Muscle of leg (tissue), 11 donors: ENCODE measurements around the gene FAM163A. TPM values are rescaled to one million over a fixed set of nuclear protein-coding genes. Genes with fewer than 3 reads are reported as not detected.

Source experiments
- DNase-seq: peaks from one replicate; pipeline ENCODE4 v3.0.0; 2013
- H3K27ac ChIP-seq: one replicate; pipeline ENCODE4 v1.5.1; 2013; ENCODE audit warnings: mild to moderate bottlenecking, low read length, control low read depth
- H3K27me3 ChIP-seq: one replicate; pipeline ENCODE4 v1.6.1; 2013; ENCODE audit warnings: low read length; ENCODE audit not compliant: control insufficient read depth, insufficient read depth
- H3K36me3 ChIP-seq: one replicate; pipeline ENCODE4 v1.6.1; 2013; ENCODE audit warnings: low read length; ENCODE audit not compliant: control insufficient read depth, insufficient read depth
- H3K4me1 ChIP-seq: one replicate; pipeline ENCODE4 v1.6.1; 2013; ENCODE audit warnings: low read length; ENCODE audit not compliant: control insufficient read depth, insufficient read depth
- H3K4me3 ChIP-seq: one replicate; pipeline ENCODE4 v1.5.1; 2013; ENCODE audit warnings: low read length, control low read depth
- H3K9me3 ChIP-seq: replicated peaks from 2 replicates; pipeline ENCODE4 v1.6.1; 2013; ENCODE audit warnings: low read depth, low read length; ENCODE audit not compliant: control insufficient read depth
- WGBS: methylation state at CpG from one replicate; pipeline ENCODE4 v1.1.5; 2013; ENCODE audit warnings: missing lambda C conversion rate; ENCODE audit not compliant: insufficient coverage; 5-methylcytosine and 5-hydroxymethylcytosine counted together
- polyA plus RNA-seq, 8 donors: library from polyadenylated mRNA; unstranded; fragments of 120-200 nt; gene quantifications; one replicate each; pipeline versions ENCODE4 v1.2.1 to v1.2.3, GENCODE V29; 2013; ENCODE audit warnings: inconsistent platforms in 1 of 8, low replicate concordance in 1 of 8; ENCODE audit not compliant: insufficient read length in 8 of 8, insufficient read depth in 1 of 8
- total RNA-seq: library from RNA; stranded (reverse); fragments of 120-200 nt; gene quantifications from one replicate; pipeline ENCODE4 v1.2.4, GENCODE V29; 2013

FAM163A gene
- total and polyA plus RNA-seq, 9 donors: 0.27 to 1.00 (median 0.72) TPM

GRCh38 chr1:179813626-179814545 is 70.8 kb downstream of the FAM163A start:
- Histone ChIP-seq H3K36me3 (no peaks in the 10 kb centered on the region), H3K4me1 (peaks cover 68% of the 10 kb centered on the region), H3K4me3 (peak overlapping the region; percentile 22), H3K27me3 (peaks cover 17% of the 10 kb centered on the region), H3K9me3 (no peaks in the 10 kb centered on the region), H3K27ac (peak overlapping the region; percentile 48)
- WGBS: 65% methylated on average over 11 of the region's 28 CpGs
- DNase-seq: no peak

DNA sequence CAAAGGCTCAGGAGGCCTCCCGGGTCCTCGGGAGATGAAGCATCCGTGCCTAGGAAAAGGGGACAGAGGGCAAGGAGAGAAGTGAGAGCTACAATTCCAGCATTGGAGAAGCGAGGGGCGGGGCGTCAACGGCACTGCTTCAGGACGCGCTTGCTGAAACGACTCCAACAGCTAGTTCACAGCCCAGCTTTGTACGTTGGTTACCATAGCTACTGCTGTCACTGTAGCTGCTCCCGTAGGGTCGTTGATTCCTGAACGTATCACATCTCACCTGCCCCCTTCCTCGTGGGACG is 71.4 kb downstream of the FAM163A start:
- WGBS: under 1% methylated on average over 14 of the region's 16 CpGs
- DNase-seq: no peak
- peak overlapping the region; percentile 48 for H3K27ac ChIP-seq

DNA sequence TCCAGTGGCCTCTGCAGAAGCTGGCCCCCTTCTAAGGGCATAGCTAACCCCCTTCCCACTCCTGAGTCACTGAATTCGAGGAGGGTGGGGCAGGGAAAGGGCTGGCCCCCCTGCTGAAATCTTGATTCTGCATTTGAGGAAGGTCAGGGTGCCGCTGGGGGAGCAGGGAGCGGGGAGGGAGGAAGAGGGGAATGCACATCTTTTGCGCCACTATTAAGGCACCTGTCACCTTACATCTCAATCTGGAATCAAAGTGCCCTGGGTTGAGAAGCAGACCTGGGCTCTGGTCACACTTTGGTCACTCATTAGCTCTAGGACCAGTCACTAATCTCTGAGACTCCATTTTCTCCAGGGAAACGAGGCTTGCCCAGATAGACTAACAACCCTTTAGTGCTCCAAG is 72.5 kb downstream of the FAM163A start:
- H3K9me3 ChIP-seq: no peaks in the 10 kb centered on the region
- DNase-seq: no peak
- H3K4me1 ChIP-seq: peaks cover 60% of the 10 kb centered on the region
- peaks cover 12% of the 10 kb centered on the region for H3K27me3 ChIP-seq
- H3K4me3 ChIP-seq: peak overlapping the region; percentile 22
- no peaks in the 10 kb centered on the region for H3K36me3 ChIP-seq
- no CpG with 5 or more reads among the region's 5 CpGs for WGBS
- peak overlapping the region; percentile 48 for H3K27ac ChIP-seq

More for the DNA sequence above, 71.4 kb downstream of the FAM163A start:
- Histone ChIP-seq H3K9me3 (no peaks in the 10 kb centered on the region), H3K36me3 (no peaks in the 10 kb centered on the region), H3K27me3 (peaks cover 17% of the 10 kb centered on the region), H3K4me1 (peaks cover 70% of the 10 kb centered on the region), H3K4me3 (peak overlapping the region; percentile 22)

DNA sequence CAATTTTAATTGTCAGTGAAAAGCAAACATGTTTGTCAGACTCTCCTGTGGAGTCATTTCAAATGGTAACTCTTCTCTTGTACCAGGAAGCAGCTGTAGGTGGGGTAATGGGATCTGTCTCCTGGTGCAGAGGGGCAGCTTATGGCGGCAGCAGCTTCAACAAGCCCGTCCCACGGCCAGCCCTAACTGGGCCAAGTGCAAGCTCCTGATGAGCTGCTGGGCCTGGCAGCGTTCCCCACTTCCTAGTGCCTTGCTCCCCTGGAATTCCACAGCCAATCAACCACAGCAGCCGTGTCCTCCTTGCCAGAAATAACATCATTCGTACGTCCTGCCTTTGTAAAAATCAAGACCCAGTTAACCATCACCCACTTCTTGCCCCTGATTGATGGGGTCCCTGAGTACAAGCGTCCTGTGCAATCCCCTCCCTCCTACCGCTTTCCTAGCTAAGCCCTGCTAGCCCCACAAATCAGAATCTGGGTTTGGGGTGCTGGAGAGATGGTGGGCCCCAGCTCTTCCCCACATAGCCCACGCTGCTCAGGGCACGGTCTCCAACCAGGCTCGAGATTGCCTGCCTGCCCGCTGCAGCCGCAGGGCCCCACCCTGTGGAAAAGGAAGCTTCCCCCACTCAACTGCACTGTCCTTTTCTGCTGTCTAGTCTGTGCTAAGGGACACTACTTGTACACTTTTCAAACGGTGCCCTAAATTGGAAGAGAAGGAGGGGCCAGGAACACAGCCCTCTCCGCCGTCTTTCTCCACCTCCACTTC is 73.3 kb downstream of the FAM163A start:
- H3K27ac ChIP-seq: peak overlapping the region; percentile 48

GRCh38 chr1:179817056-179817455 is 74.0 kb downstream of the FAM163A start:
- no CpG with 5 or more reads among the region's 8 CpGs for WGBS

More for the DNA sequence above, 73.3 kb downstream of the FAM163A start:
- Histone ChIP-seq H3K4me1 (peaks cover 60% of the 10 kb centered on the region), H3K9me3 (no peaks in the 10 kb centered on the region), H3K4me3 (no peak overlapping the region), H3K27me3 (peaks cover 11% of the 10 kb centered on the region), H3K36me3 (no peaks in the 10 kb centered on the region)
- DNase-seq: peak; percentile 88
- 19% methylated on average over 8 of the region's 17 CpGs for WGBS

DNA sequence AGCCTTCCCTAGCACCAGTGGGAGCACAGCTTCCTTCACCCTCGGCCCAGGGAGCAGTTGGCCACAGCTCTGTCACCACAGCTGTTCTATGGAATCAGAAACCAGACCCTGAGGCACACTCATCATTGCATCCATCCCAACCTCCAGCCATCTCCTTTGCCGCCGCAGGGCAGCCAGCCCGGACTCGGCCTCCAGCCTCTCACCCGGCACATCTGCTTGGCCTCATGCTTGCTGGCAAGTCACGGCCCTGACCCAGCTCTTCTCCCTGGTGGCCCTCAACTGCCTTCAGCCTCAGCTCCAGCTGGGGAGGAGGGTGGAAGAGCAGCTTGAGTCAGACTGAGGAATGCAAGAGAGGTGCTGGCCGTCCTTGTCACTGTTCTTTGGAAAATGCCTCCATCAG is 74.7 kb downstream of the FAM163A start:
- 25% methylated on average over 5 of the region's 8 CpGs for WGBS
- no peak overlapping the region for H3K4me3 ChIP-seq
- DNase-seq: peak; percentile 72

More at GRCh38 chr1:179817056-179817455, 74.0 kb downstream of the FAM163A start:
- Histone ChIP-seq H3K4me3 (no peak overlapping the region), H3K4me1 (peaks cover 60% of the 10 kb centered on the region), H3K27ac (peak overlapping the region; percentile 7), H3K27me3 (peaks cover 8% of the 10 kb centered on the region), H3K36me3 (no peaks in the 10 kb centered on the region), H3K9me3 (no peaks in the 10 kb centered on the region)
- DNase-seq: no peak

DNA sequence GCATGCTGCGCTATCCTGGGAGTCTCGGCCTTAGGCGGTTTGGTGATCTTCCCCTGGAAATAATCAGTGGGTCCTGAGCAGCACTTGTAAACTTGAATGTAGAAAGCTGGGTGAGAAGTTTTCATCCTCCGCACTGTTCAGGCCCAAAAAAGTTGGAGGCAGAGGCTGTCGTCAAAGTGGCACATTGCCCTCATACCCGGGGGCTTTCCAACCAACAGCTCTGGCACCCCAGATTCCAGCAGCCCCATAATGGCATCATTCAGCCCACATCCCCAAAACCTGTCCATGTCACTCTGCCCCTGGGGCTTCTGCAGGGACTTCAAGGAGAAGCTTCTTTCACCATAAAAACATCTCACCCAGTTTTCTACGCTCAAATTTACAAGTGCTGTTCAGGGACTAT is 75.2 kb downstream of the FAM163A start:
- Histone ChIP-seq H3K27me3 (no peaks in the 10 kb centered on the region), H3K4me1 (peaks cover 52% of the 10 kb centered on the region), H3K27ac (peak overlapping the region; percentile 63), H3K36me3 (no peaks in the 10 kb centered on the region), H3K4me3 (no peak overlapping the region), H3K9me3 (no peaks in the 10 kb centered on the region)
- no peak for DNase-seq
- 70% methylated on average over 6 of the region's 7 CpGs for WGBS

More for the DNA sequence above, 74.7 kb downstream of the FAM163A start:
- H3K27me3 ChIP-seq: peaks cover under 1% of the 10 kb centered on the region
- H3K36me3 ChIP-seq: no peaks in the 10 kb centered on the region
- peak overlapping the region; percentile 63 for H3K27ac ChIP-seq
- peaks cover 56% of the 10 kb centered on the region for H3K4me1 ChIP-seq
- H3K9me3 ChIP-seq: no peaks in the 10 kb centered on the region

GRCh38 chr1:179818743-179819173 is 75.7 kb downstream of the FAM163A start:
- Histone ChIP-seq H3K36me3 (no peaks in the 10 kb centered on the region), H3K4me3 (no peak overlapping the region), H3K27ac (no peak overlapping the region), H3K27me3 (no peaks in the 10 kb centered on the region), H3K9me3 (no peaks in the 10 kb centered on the region), H3K4me1 (peaks cover 51% of the 10 kb centered on the region)
- DNase-seq: no peak
- 44% methylated on average over 10 of the region's 14 CpGs for whole genome bisulfite sequencing

DNA sequence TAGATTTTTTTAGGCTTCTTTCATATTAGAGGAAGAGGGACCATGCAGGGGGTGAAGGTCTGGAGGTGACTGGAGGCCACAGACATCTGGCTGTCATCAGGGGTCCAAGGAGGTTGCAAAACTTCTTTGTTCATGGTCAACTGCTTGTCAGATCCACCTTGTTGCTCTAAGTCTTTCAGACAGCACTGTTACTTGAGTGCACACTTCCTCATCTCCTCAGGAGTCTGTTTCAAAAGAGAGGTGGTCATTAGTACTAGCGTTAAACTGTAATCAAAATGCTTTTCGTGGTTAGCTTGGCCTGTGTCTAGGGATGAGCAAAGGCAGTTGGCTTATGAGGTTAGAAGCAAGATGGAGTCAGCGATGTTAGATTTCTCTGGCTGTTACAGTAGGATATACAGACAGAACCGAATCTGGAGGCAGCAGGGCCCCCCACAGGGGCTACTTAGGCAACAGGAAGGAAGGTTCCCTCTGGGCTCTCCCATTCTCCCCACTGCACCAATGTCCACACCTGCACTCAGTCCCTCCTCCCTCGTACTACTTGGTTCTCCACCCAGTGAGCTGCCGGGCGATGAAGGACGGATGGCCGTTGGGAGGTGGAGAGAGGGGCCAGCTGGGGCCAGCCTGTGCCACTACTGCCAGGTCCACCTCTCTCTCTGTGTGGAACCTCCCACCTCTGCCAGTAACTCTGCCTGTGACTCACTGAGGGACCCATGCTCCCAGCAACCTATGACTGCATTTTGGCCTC is 77.3 kb downstream of the FAM163A start:
- DNase-seq: no peak
- whole genome bisulfite sequencing: 88% methylated on average over 2 of the region's 9 CpGs
- no peaks in the 10 kb centered on the region for H3K36me3 ChIP-seq
- H3K9me3 ChIP-seq: no peaks in the 10 kb centered on the region
- peaks cover 41% of the 10 kb centered on the region for H3K4me1 ChIP-seq
- no peaks in the 10 kb centered on the region for H3K27me3 ChIP-seq
- H3K27ac ChIP-seq: no peak overlapping the region
- H3K4me3 ChIP-seq: no peak overlapping the region
